ENCODE measurements around the gene APBB2. TPM values are rescaled to one million over a fixed set of nuclear protein-coding genes. Genes with fewer than 3 reads are reported as not detected.

The APBB2 gene
- total RNA-seq, 3 donors from 2014 or later (not counting 1 experiment from before 2014, with no cell fraction given) = 0.38 to 0.48 TPM; not detected in 1

GRCh38 chr4:41137879-41138278 is 76.5 kb downstream of the APBB2 start:
- no peaks in the 10 kb centered on the region for H3K36me3 ChIP-seq (ENCODE audit: control insufficient read depth, insufficient read depth, low read length)
- TF ChIP-seq, protein P1, sequence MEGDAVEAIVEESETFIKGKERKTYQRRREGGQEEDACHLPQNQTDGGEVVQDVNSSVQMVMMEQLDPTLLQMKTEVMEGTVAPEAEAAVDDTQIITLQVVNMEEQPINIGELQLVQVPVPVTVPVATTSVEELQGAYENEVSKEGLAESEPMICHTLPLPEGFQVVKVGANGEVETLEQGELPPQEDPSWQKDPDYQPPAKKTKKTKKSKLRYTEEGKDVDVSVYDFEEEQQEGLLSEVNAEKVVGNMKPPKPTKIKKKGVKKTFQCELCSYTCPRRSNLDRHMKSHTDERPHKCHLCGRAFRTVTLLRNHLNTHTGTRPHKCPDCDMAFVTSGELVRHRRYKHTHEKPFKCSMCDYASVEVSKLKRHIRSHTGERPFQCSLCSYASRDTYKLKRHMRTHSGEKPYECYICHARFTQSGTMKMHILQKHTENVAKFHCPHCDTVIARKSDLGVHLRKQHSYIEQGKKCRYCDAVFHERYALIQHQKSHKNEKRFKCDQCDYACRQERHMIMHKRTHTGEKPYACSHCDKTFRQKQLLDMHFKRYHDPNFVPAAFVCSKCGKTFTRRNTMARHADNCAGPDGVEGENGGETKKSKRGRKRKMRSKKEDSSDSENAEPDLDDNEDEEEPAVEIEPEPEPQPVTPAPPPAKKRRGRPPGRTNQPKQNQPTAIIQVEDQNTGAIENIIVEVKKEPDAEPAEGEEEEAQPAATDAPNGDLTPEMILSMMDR (IDR thresholded peaks at IDR 0.05) = no peak
- WGBS (ENCODE audit: insufficient coverage) = 93% methylated on average over 7 of the region's 7 CpGs
- H3K27ac ChIP-seq (ENCODE audit: low read length) = no peak overlapping the region
- H3K4me1 Mint-ChIP-seq = no peaks in the 10 kb centered on the region
- no peaks in the 10 kb centered on the region for H3K4me1 ChIP-seq (ENCODE audit: control insufficient read depth, insufficient read depth, low read length)
- no peak overlapping the region for H3K4me3 Mint-ChIP-seq
- H3K9me3 ChIP-seq (ENCODE audit: control insufficient read depth, insufficient read depth, low read length) = no peaks in the 10 kb centered on the region
- H3K27me3 Mint-ChIP-seq (ENCODE audit: low read depth in 2 of 2) = no peaks in the 10 kb centered on the region
- no peak for ATAC-seq
- intact Hi-C loops (cut with micrococcal nuclease) = no loop called here
- no peak overlapping the region for H3K27ac Mint-ChIP-seq
- H3K36me3 Mint-ChIP-seq = no peaks in the 10 kb centered on the region
- no peaks in the 10 kb centered on the region for H3K27me3 ChIP-seq (ENCODE audit: control insufficient read depth, insufficient read depth, low read length)
- no peaks in the 10 kb centered on the region for H3K9me3 Mint-ChIP-seq
- no peak overlapping the region for H3K4me3 ChIP-seq (ENCODE audit: low read length)
- DNase-seq = no peak

- ATAC-seq = no peak
- Histone ChIP-seq H3K4me1 (ENCODE audit: control insufficient read depth, insufficient read depth, low read length) (no peaks in the 10 kb centered on the region), H3K4me3 (ENCODE audit: low read length) (no peak overlapping the region), H3K9me3 (ENCODE audit: control insufficient read depth, insufficient read depth, low read length) (no peaks in the 10 kb centered on the region), H3K36me3 (ENCODE audit: control insufficient read depth, insufficient read depth, low read length) (no peaks in the 10 kb centered on the region), H3K27me3 (ENCODE audit: control insufficient read depth, insufficient read depth, low read length) (no peaks in the 10 kb centered on the region), H3K27ac (ENCODE audit: low read length) (no peak overlapping the region)
- no peak for DNase-seq
- peaks cover 0 to under 1% of the 10 kb centered on the region in 2 donors for H3K9me3 Mint-ChIP-seq
- no peaks in the 10 kb centered on the region for H3K36me3 Mint-ChIP-seq
- no peaks in the 10 kb centered on the region for H3K27me3 Mint-ChIP-seq (ENCODE audit: low read depth in 2 of 2)
- intact Hi-C loops (cut with micrococcal nuclease) = no loop called here
- no peak overlapping the region for H3K27ac Mint-ChIP-seq
- WGBS (ENCODE audit: insufficient coverage) = 80% methylated on average over 3 of the region's 3 CpGs
- H3K4me1 Mint-ChIP-seq = no peaks in the 10 kb centered on the region
- TF ChIP-seq, protein P1 (IDR thresholded peaks at IDR 0.05) = no peak
- H3K4me3 Mint-ChIP-seq = no peak overlapping the region
Measured at GRCh38 chr4:41136456-41136855, 77.9 kb downstream of the APBB2 start.

- H3K4me1 ChIP-seq (ENCODE audit: control insufficient read depth, insufficient read depth, low read length) = no peaks in the 10 kb centered on the region
- no peak overlapping the region for H3K4me3 Mint-ChIP-seq
- 100% methylated on average over 2 of the region's 2 CpGs for WGBS (ENCODE audit: insufficient coverage)
- no peak overlapping the region for H3K4me3 ChIP-seq (ENCODE audit: low read length)
- no peaks in the 10 kb centered on the region for H3K27me3 Mint-ChIP-seq (ENCODE audit: low read depth in 2 of 2)
- intact Hi-C loops (cut with micrococcal nuclease) = no loop called here
- no peak overlapping the region for H3K27ac ChIP-seq (ENCODE audit: low read length)
- H3K9me3 Mint-ChIP-seq = peaks cover 0 to 2% of the 10 kb centered on the region in 2 donors
- DNase-seq (no peak), ATAC-seq (no peak)
- H3K9me3 ChIP-seq (ENCODE audit: control insufficient read depth, insufficient read depth, low read length) = no peaks in the 10 kb centered on the region
- no peaks in the 10 kb centered on the region for H3K4me1 Mint-ChIP-seq
- TF ChIP-seq, protein P1 (IDR thresholded peaks at IDR 0.05) = no peak
- no peak overlapping the region for H3K27ac Mint-ChIP-seq
- no peaks in the 10 kb centered on the region for H3K36me3 ChIP-seq (ENCODE audit: control insufficient read depth, insufficient read depth, low read length)
- H3K36me3 Mint-ChIP-seq = no peaks in the 10 kb centered on the region
- H3K27me3 ChIP-seq (ENCODE audit: control insufficient read depth, insufficient read depth, low read length) = no peaks in the 10 kb centered on the region
Measured at GRCh38 chr4:41135801-41136200, 78.5 kb downstream of the APBB2 start.

DNA sequence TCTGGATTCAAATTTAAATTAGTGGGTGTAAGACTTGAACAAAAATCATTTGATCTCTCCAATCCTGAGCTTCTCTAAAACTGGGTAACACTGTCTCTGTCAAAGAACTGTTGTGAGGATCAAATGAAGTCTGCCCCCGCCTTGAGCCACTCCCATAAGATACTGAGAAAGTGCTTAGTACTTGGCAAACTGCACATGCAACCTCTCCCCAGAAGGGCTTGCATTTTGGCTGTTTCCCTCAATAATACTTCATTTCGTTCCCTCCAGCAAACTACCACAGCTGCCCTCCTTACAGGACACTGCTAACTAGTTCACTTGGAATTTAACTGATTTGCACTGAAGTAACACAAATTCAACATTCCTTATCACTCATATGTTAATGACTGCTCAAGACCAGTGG is 79.8 kb downstream of the APBB2 start:
- H3K9me3 Mint-ChIP-seq = peaks cover 0 to 2% of the 10 kb centered on the region in 2 donors
- intact Hi-C loops (cut with micrococcal nuclease) = no loop called here

More for the DNA sequence above, 79.8 kb downstream of the APBB2 start:
- H3K27me3 Mint-ChIP-seq (ENCODE audit: low read depth in 2 of 2) = no peaks in the 10 kb centered on the region
- H3K27ac Mint-ChIP-seq = no peak overlapping the region
- Histone ChIP-seq H3K4me1 (ENCODE audit: control insufficient read depth, insufficient read depth, low read length) (no peaks in the 10 kb centered on the region), H3K27ac (ENCODE audit: low read length) (no peak overlapping the region), H3K27me3 (ENCODE audit: control insufficient read depth, insufficient read depth, low read length) (no peaks in the 10 kb centered on the region), H3K36me3 (ENCODE audit: control insufficient read depth, insufficient read depth, low read length) (no peaks in the 10 kb centered on the region), H3K9me3 (ENCODE audit: control insufficient read depth, insufficient read depth, low read length) (no peaks in the 10 kb centered on the region), H3K4me3 (ENCODE audit: low read length) (no peak overlapping the region)
- H3K36me3 Mint-ChIP-seq = no peaks in the 10 kb centered on the region
- H3K4me1 Mint-ChIP-seq = no peaks in the 10 kb centered on the region
- TF ChIP-seq, protein P1 (IDR thresholded peaks at IDR 0.05) = no peak
- DNase-seq (no peak), ATAC-seq (no peak)
- H3K4me3 Mint-ChIP-seq = no peak overlapping the region
- 80% methylated on average over 2 of the region's 2 CpGs for WGBS (ENCODE audit: insufficient coverage)

All from natural killer cell (primary cell).